ENCODE results near the gene PQBP1.
"Not testable (repeated sequence)": the region's sequence is repeated elsewhere in the genome, so short reads cannot be mapped to it uniquely, and the experiment has no call there.

PQBP1 gene

GRCh38 chrX:48897625-48898306 lies at the start of gene PQBP1, which contains the start of gene TIMM17B:
TSS of gene PQBP1 (plus strand) at chrX:48897930. CDS start at chrX:48898510, 580 bp downstream.
TSS of gene TIMM17B (minus strand) at chrX:48897768. CDS start at chrX:48897749, 19 bp downstream.
- peak; percentile 94 for DNase-seq

DNA sequence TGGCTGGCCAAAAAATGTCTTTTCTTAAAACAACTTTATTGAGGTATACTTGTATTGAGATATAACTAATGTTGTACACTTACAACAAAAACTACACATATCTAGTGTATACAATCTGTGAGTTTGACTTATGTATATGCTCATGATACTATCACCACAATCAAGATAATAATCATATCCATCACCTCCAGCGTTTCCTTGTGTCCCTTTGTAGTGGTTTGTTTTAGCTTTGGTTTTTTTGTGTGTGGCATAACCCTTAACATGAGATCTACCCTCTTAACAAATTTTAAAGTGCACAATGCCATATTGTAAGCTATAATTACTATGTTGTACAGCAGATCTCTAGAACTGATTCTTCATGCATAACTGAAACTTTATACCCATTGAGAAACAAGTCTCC lies 48.9 kb upstream of the PQBP1 start:
- DNase-seq: no peak

DNA sequence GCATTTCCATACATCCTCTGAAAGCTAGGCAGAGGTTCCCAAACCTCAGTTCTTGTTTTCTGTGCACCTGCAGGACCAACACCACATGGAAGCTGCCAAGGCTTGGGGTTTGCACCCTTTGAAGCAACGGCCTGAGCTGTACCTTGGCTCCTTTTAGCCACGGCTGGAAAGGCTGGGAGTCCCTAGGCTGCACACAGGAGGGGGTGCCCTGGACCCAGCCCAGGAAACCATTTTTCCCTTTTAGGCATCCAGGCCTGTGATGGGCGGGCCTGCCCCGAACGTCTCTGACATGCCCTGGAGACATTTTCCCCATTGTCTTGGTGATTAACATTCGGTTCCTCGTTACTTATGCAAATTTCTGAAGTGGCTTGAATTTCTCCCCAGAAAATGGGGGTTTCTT lies 44.9 kb upstream of the PQBP1 start:
- no peak for DNase-seq

GRCh38 chrX:48853494-48853893 lies 44.2 kb upstream of the PQBP1 start:
- DNase-seq: not testable (repeated sequence)

DNA sequence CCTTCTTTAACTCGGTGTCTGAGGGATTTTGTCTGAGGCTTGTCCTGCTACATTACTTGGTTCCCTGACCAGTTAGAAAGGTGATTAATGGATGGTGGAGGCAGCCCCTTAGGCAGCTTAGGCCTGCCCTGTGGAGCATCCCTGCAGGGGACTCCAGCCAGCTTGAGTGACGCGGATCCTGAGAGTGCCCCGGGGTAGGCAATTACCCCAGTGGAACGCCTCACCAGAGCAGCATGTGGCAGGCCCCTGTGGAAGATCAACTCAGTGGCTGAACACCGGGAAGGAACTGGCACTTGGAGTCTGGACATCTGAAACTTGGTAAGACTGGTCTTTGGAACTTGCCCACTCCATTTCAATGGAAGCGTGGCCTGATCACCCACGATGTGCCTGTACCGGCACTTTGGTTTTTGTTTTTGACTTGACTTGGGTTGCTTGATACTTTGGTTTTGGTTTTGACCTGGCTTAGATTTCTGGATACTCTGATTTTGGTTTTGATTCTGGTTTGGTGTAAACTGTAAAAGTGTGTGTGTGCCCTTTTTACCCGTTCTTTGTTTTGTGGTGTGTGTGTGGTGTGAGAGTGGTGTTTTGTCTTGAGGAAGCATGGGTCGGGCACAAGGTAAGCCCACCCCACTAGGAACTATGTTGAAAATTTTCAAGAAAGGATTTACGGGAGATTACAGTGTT lies 43.5 kb upstream of the PQBP1 start:
- DNase-seq: not testable (repeated sequence)

- no peak for DNase-seq
These were observed 42.8 kb upstream of the PQBP1 start for GRCh38 chrX:48854898-48855297.

GRCh38 chrX:48864210-48864609 lies 33.5 kb upstream of the PQBP1 start:
- no peak for DNase-seq

DNA sequence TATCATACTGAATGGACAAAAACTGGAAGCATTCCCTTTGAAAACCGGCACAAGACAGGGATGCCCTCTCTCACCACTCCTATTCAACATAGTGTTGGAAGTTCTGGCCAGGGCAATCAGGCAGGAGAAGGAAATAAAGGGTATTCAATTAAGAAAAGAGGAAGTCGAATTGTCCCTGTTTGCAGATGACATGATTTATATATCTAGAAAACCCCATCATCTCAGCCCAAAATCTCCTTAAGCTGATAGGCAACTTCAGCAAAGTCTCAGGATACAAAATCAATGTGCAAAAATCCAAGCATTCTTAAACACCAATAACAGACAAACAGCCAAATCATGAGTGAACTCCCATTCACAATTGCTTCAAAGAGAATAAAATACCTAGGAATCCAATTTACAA lies 25.7 kb upstream of the PQBP1 start:
- not testable (repeated sequence) for DNase-seq

DNA sequence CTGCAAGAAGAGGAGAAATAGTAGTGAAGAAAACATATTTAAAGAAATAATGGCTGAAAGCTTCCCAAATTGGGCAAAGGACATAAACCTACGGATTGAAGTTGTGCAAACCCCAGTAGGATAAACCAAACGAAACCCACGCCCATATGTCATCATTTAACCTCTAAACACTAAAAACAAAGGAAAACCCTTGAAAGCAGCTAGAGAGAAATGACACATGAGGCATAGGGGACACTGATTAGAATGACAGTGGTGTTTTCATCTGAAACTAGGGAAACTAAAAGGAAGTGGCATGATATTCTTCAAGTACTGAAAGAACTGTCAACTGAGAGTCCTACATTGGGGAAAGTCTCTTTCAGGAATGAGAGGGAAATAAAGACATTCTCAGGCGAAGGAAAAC lies 20.8 kb upstream of the PQBP1 start:
- not testable (repeated sequence) for DNase-seq

GRCh38 chrX:48883729-48884128 lies 14.0 kb upstream of the PQBP1 start:
- no peak for DNase-seq

- DNase-seq: not testable (repeated sequence)
These were observed 11.1 kb upstream of the PQBP1 start for GRCh38 chrX:48886586-48886985.

DNA sequence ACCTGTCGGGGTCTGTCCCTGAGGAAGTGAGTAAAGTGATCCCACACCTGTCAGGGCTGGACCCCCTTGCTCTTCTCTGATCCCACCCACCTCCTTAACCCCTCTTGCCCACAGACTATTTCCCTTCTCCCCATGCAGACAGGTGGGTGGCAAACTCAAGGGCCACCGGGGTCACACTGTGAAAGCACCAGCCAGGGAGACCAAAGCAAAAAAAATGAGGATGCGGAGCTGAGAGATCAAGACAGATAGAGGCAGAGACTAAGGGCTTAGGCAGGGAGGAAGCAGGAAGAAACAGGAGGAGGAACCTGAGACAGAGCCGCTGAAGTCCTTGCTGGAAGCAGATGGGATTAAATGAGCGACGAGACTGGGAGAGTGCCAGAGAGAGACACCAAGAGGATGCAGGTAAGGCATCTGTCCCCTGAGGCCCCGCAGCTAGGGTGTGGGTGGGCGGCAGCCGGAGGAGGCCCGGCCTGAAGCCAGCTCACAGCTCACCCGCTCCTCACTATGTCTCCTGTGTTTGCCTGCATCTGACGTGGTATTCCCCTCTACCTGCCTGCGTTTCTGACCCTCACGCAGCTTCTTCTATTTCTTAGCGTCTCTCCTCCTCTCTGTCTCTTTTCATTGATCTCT lies 7.3 kb upstream of the PQBP1 start:
- DNase-seq: no peak

DNA sequence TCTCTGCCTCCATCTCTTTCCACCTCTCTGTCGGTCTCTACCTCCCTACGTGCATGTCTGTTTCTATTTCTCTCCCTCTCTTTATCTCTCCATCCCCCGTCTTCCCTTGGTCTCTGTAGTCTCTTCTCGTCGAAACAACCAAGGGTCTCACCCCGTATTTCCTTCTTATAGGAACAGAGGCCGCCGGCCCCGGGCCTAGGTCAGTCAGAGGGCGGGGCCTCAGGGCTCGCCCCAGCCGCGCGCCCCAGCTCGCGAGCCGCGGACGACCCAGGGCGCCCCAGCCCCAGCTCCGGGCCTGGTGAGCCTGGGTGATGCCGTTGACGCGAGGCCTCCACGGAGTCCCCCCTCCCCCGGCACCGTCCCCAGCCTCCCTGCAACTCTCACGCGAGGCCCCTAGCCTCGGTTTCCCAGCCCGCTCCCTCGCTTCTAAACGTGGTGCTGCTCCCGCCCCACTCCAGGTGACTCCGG lies 6.8 kb upstream of the PQBP1 start:
- no peak for DNase-seq

- DNase-seq: peak; percentile 81
These were observed 6.1 kb upstream of the PQBP1 start for GRCh38 chrX:48891402-48892288.

- DNase-seq: no peak
These were observed 4.8 kb upstream of the PQBP1 start for GRCh38 chrX:48892896-48893295.

- no peak for DNase-seq
These were observed 4.0 kb upstream of the PQBP1 start for GRCh38 chrX:48893556-48894348.

- no peak for DNase-seq
These were observed 2.8 kb upstream of the PQBP1 start for GRCh38 chrX:48894891-48895290.

DNA sequence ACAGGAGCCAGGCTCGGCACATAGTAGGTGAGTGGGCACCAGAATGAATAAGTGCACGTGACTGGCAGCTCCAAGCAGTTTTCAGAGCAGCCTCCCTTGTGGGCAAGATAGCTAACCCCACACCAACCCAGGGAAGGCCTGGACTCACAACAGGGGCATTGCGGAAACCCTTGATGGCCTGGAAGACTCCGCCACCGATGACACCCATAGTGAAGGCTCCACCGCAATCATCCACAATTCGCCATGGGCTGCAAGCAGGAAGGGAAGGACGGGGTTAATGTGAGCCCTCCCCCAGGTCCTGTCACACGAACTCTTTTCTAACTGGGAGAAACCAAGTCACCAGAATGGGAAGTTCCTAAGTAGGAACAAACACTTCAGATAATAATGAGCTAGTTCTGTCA lies 1.1 kb upstream of the PQBP1 start:
- DNase-seq: no peak

DNA sequence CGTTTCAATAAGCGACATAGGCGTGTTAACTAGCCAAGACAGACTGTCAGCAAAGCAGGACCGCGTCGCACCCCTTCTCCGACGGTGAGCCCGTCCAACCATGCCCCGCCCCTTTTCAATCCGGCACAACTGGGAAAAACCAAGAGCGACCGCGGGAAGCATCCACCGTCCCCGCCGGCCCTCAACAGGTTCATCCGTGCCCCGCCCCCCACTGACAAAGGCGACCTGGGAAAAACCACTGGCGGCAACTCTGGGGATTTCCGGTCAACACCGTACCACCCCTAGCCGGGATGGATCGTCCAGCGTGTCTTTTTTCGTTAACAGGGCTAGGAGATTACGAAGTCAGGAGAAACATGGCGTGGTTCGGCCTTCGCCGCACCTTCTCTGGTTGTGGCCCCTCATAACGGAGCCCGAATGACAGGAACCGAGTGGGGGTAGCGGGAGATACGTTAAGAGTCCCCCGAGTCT lies 539 bp upstream of the PQBP1 start:
- DNase-seq: peak; percentile 66

DNA sequence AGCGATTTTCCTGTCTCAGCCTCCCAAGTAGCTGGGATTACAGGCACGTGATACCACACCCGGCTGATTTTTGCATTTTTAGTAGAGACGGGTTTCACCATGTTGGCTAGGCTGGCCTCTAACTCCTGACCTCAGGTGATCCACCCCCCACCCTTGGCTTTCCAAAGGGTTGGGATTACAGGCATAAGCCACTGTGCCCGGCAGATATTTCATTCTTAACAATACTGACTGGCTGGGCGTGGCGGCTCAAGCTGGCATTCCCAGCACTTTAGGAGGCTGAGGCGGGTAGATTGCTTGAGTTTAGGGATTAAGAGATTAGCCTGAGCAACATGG lies 1.3 kb downstream of the PQBP1 start:
- no peak for DNase-seq

- DNase-seq: no peak
These were observed 3.3 kb downstream of the PQBP1 start for GRCh38 chrX:48901069-48901468.

DNA sequence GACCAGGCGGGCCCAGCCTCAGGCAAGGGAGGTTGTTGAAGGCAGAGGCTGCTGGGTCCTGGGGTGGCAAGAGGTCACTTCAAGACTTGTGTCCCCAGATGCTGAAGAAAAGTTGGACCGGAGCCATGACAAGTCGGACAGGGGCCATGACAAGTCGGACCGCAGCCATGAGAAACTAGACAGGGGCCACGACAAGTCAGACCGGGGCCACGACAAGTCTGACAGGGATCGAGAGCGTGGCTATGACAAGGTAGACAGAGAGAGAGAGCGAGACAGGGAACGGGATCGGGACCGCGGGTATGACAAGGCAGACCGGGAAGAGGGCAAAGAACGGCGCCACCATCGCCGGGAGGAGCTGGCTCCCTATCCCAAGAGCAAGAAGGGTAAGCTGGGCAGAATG lies 4.4 kb downstream of the PQBP1 start:
- DNase-seq: no peak

Measured in activated CD4-positive, alpha-beta T cell treated with anti-CD3 and anti-CD28 coated beads, Interleukin-10, Interleukin-2, amounts not matched to agents 100 ng/mL and 50 ng/mL, durations not matched to agents 16 hours and 8 hours (primary cell).